Activated CD4-positive, alpha-beta T cell treated with anti-CD3 and anti-CD28 coated beads, Interleukin-2, amount 10 ng/mL, durations not matched to agents 24 days and 14 days (primary cell): ENCODE results near the gene BMP10. TPM values are rescaled to one million over a fixed set of nuclear protein-coding genes. Genes with fewer than 3 reads are reported as not detected.

Experiments used
- DNase-seq: peaks from one replicate; pipeline ENCODE4 v3.0.0; 2022
- H3K27ac Mint-ChIP-seq: one replicate; pipeline ENCODE4 v1.8.0; 2022; ENCODE audit warnings: mild to moderate bottlenecking, mixed read lengths
- H3K27me3 Mint-ChIP-seq: one replicate; pipeline ENCODE4 v1.8.0; 2022; ENCODE audit warnings: mixed read lengths
- H3K36me3 Mint-ChIP-seq: one replicate; pipeline ENCODE4 v1.8.0; 2022; ENCODE audit warnings: low read depth, mild to moderate bottlenecking, mixed read lengths
- H3K4me1 Mint-ChIP-seq: one replicate; pipeline ENCODE4 v1.8.0; 2021; ENCODE audit warnings: mixed read lengths
- H3K4me3 Mint-ChIP-seq: one replicate; pipeline ENCODE4 v1.8.0; 2022; ENCODE audit warnings: mild to moderate bottlenecking, moderate library complexity, mixed read lengths
- H3K9me3 Mint-ChIP-seq: one replicate; pipeline ENCODE4 v1.8.0; 2021; ENCODE audit warnings: mixed read lengths
- intact Hi-C: fragments of 100-400 bp; cut with micrococcal nuclease; formaldehyde crosslinking; loops from one replicate; pipeline ENCODE4 v1.15.1; 2023
- total RNA-seq: library from RNA; stranded (reverse); gene quantifications from 2 replicates; pipeline ENCODE4 v1.2.3, GENCODE V29; 2022

The BMP10 gene
- total RNA-seq, 1 donor from 2014 or later, result not detected

DNA sequence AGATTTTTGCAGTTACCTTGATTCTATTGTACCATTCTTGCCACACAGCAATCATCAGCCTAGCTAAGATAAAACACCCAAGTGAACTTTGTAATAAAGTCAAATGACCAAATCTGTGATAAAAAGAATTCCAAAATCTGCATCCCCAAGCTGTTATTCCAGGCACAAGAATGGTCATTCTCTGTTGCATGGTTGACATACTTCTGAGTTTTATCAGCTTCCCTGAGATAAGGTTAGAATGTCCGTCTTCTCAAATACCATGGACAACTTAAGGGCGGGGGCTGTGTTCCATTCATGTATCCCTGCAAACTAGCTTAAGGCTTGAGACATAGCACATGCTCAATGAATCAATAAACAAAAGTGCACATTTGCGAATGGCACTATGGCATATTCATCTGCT is 8.1 kb upstream of the BMP10 start:
- peaks cover 43% of the 10 kb centered on the region for H3K27me3 Mint-ChIP-seq
- intact Hi-C loops, result no loop called here
- no peak overlapping the region for H3K4me3 Mint-ChIP-seq
- no peaks in the 10 kb centered on the region for H3K36me3 Mint-ChIP-seq
- no peak overlapping the region for H3K27ac Mint-ChIP-seq
- no peaks in the 10 kb centered on the region for H3K9me3 Mint-ChIP-seq
- H3K4me1 Mint-ChIP-seq, result no peaks in the 10 kb centered on the region
- peak; percentile 12 for DNase-seq

DNA sequence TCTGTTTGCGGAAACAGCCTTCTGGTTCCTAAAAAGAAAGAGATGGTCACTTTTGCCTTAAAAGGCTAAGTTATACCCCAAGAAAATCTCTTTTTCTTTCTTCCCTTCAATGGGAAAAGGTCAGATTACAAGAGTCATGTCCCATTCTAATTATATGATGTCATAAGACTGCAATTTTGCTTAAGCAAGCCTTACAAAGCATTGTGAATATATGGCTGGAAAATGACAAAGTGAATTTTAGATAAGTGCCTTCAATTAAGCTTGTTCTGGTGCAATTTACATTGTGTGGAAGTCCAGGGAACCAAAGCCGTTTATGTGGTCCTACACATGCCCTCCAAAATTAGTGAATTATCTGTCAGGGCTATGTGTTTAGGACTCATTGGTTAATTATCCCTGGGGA is 7.6 kb upstream of the BMP10 start:
- H3K4me3 Mint-ChIP-seq, result no peak overlapping the region
- peaks cover 45% of the 10 kb centered on the region for H3K27me3 Mint-ChIP-seq
- no peaks in the 10 kb centered on the region for H3K4me1 Mint-ChIP-seq
- peak; percentile 20 for DNase-seq
- H3K27ac Mint-ChIP-seq, result no peak overlapping the region
- no peaks in the 10 kb centered on the region for H3K9me3 Mint-ChIP-seq
- H3K36me3 Mint-ChIP-seq, result no peaks in the 10 kb centered on the region
- intact Hi-C loops, result no loop called here

DNA sequence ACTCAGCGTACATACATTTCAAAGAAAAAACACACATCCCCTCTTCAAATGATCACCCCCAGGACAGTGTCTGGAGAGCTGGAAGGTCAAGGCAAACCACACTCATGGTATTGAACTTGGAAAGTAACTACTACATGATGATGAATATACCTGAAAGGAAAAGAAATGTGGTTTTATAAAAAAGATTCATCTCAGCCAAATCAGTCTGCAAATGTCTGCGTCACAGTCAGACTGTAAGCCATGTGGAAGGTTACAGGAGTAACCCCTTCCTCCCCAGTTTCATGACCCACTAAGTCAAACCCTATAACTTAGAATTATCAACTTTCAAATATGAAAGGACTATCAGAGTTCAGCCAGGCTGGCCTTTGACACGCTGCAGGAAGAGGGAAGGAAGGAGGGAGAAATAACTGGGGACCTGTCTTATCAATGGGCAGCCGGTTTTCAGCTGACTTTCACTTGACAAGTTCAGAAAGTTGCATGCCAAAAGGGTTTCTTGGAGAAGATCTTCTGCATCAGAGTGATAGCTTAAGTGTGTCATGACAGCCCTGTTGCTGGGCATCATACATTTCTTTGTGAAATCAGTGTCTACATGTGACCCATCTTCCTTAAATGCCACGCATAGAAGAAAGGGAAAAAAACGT is 7.0 kb upstream of the BMP10 start:
- intact Hi-C loops, result no loop called here
- Mint-ChIP-seq H3K27ac (no peak overlapping the region), H3K4me1 (no peaks in the 10 kb centered on the region), H3K4me3 (no peak overlapping the region), H3K27me3 (peaks cover 44% of the 10 kb centered on the region), H3K9me3 (no peaks in the 10 kb centered on the region), H3K36me3 (no peaks in the 10 kb centered on the region)
- no peak for DNase-seq

DNA sequence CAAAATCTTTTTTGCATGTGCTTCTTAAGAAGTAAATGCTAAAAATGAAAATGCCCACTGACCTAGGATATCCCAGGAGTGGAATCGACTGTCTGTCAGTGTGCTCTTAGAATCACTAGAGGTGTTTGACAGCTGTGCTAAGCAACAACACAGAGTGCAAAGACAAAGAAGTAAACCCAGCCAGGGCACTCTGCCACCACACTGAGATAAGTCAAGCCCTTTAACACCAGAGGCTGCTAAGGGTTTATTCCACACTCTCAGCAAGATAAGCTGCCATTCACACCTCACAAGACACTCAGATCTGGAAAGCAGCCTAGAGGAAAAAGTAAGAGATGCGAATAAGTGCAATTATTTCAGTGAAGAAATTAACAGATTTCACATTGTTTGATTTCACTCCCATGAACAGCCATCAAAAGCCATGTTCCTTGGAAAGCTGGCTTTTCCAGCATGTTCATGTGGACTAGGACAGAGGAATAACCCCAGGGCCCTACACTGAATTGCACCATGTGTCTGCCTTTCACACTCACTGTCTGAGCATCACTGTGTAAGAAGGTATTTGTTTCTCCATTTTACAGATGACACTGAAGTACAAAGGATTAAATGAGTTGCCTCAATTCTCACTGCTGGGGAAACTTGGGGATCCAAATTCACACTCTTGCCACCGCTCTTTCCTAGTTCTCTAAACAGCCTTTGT is 6.0 kb upstream of the BMP10 start:
- Mint-ChIP-seq H3K4me1 (no peaks in the 10 kb centered on the region), H3K9me3 (no peaks in the 10 kb centered on the region), H3K4me3 (no peak overlapping the region), H3K36me3 (no peaks in the 10 kb centered on the region), H3K27me3 (peaks cover 39% of the 10 kb centered on the region), H3K27ac (no peak overlapping the region)
- intact Hi-C loops, result no loop called here
- no peak for DNase-seq

DNA sequence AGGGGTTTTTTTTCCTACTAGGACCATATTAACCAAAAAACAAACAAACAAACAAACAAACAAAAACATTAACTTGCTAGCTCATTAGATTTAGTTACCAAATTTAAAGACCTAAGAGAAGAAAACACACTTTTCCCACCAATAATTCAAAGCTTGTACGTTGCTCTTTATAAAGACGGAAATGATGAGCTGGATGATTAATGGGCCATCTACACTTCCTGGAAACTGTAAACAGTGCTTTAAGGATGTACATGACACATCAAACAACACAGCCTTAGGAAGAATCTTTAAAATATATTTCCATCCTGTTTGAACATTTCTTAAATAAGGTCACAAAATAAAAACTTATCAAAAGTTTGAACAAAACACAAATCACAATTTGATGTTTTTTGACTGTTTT is 982 bp downstream of the BMP10 start:
- DNase-seq, result no peak
- Mint-ChIP-seq H3K4me1 (peaks cover 2% of the 10 kb centered on the region), H3K36me3 (no peaks in the 10 kb centered on the region), H3K27me3 (peaks cover 12% of the 10 kb centered on the region), H3K9me3 (no peaks in the 10 kb centered on the region), H3K4me3 (no peak overlapping the region), H3K27ac (no peak overlapping the region)
- intact Hi-C loops, result no loop called here

DNA sequence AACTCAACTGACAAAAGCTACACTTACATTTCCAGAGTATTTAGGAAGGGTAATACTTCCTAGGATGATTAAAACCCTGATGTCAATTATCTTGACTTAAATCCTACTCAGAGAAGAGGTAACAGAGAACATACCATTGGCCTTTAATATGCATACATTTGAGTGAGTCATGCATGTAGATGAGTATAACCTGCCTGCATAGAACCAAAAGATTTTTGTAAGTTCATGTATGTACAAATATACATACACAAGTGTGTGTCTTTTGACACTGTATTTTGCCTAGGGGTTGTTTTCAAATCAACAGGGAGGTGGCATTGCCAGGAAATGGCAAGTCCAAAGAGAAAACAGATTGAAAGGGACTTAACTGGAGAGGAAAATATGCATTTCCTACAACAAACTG is 6.1 kb downstream of the BMP10 start:
- H3K4me1 Mint-ChIP-seq, result peaks cover 3% of the 10 kb centered on the region

DNA sequence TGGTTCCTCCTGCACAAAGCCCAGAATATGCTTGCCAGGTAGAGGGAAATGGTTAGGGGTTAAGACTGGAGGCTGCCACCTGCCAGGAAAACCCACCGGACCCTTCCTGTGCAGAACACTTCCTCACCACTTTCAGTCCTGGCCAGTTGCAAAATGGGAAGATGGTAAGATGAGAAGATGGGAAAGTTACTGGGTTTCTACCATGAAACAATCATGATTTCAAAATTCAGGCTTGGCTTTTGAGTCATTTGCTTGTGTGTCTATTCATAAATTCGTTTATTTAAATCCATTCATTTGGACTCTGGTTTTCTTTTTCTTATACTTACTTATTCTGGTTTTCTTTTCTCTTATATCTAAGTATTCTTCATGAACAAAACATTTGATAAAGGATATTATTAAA is 7.2 kb downstream of the BMP10 start:
- intact Hi-C loops, result no loop called here
- no peak for DNase-seq
- Mint-ChIP-seq H3K4me3 (no peak overlapping the region), H3K36me3 (no peaks in the 10 kb centered on the region), H3K9me3 (no peaks in the 10 kb centered on the region), H3K27ac (no peak overlapping the region), H3K4me1 (peaks cover 2% of the 10 kb centered on the region), H3K27me3 (peaks cover 11% of the 10 kb centered on the region)

More for the DNA sequence above, 6.1 kb downstream of the BMP10 start:
- intact Hi-C loops, result no loop called here
- Mint-ChIP-seq H3K36me3 (no peaks in the 10 kb centered on the region), H3K27me3 (peaks cover 14% of the 10 kb centered on the region), H3K4me3 (no peak overlapping the region), H3K27ac (no peak overlapping the region), H3K9me3 (no peaks in the 10 kb centered on the region)
- DNase-seq, result no peak

DNA sequence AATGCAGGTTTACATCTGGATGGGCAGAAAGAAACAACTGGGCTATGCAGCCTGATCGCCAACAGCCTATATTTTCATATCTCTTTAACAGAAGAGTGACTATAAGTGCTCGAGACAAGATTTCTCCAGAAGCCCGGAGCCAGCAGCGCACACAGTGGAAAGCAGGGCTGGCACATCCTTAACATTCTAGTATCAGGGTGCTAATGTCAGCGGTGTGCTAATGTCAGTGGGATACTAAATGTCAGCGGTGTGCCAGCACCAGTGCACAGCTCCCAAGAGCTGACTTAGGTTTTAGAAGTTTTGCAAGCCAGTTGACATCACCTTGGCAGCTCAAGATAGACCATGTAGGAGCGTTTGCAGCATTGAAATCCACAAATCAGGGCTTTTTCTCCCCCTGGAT is 8.3 kb downstream of the BMP10 start:
- peaks cover 4% of the 10 kb centered on the region for H3K4me1 Mint-ChIP-seq
- no peaks in the 10 kb centered on the region for H3K9me3 Mint-ChIP-seq
- no peak overlapping the region for H3K27ac Mint-ChIP-seq
- no peaks in the 10 kb centered on the region for H3K36me3 Mint-ChIP-seq
- no peak overlapping the region for H3K4me3 Mint-ChIP-seq
- DNase-seq, result no peak
- intact Hi-C loops, result no loop called here
- peaks cover 7% of the 10 kb centered on the region for H3K27me3 Mint-ChIP-seq

DNA sequence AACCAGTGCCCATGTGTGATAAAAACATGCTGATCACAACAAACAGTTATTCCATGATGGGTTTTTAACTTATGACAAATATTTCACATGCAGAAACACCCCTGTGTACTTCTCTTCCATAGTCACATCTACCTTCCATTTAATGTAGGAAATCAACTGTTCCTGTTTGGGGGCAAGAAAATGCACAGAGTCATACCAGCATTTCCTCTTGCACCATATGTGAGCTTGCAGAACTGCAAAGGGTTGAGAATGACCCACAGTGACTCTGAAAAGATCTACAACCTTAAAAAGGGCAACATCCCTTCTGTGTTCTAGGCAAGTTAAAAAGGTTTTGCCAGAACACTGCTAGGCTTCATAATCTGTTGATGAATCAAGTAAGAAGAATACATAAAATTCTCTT is 9.9 kb downstream of the BMP10 start:
- H3K36me3 Mint-ChIP-seq, result no peaks in the 10 kb centered on the region
- no peak for DNase-seq
- peaks cover 4% of the 10 kb centered on the region for H3K9me3 Mint-ChIP-seq
- intact Hi-C loops, result no loop called here
- no peak overlapping the region for H3K27ac Mint-ChIP-seq
- H3K4me1 Mint-ChIP-seq, result peaks cover 8% of the 10 kb centered on the region
- H3K27me3 Mint-ChIP-seq, result peaks cover 10% of the 10 kb centered on the region
- no peak overlapping the region for H3K4me3 Mint-ChIP-seq

DNA sequence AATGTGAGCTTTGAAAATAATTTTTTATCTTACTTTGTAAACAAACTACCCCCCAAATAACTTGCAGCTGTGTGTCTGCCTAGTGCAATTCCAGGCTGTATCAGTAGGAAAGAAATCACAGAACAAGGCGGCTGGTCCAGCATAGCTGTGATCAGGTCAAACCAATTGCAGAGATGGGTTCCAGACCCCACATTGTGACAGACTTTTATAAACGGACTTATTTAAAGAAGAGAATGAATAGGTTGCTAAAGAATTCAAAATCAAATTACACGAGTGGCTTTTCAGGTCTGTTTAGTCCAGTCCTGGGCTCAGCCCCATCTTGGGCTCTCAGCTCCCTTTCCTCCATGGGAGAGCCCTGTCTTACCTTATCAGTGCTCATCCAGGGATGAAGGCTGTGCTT is 11.1 kb downstream of the BMP10 start:
- H3K27me3 Mint-ChIP-seq, result peaks cover 10% of the 10 kb centered on the region
- no peaks in the 10 kb centered on the region for H3K36me3 Mint-ChIP-seq
- H3K4me1 Mint-ChIP-seq, result peaks cover 8% of the 10 kb centered on the region
- no peak overlapping the region for H3K4me3 Mint-ChIP-seq
- peaks cover 4% of the 10 kb centered on the region for H3K9me3 Mint-ChIP-seq
- DNase-seq, result no peak
- intact Hi-C loops, result no loop called here
- no peak overlapping the region for H3K27ac Mint-ChIP-seq

DNA sequence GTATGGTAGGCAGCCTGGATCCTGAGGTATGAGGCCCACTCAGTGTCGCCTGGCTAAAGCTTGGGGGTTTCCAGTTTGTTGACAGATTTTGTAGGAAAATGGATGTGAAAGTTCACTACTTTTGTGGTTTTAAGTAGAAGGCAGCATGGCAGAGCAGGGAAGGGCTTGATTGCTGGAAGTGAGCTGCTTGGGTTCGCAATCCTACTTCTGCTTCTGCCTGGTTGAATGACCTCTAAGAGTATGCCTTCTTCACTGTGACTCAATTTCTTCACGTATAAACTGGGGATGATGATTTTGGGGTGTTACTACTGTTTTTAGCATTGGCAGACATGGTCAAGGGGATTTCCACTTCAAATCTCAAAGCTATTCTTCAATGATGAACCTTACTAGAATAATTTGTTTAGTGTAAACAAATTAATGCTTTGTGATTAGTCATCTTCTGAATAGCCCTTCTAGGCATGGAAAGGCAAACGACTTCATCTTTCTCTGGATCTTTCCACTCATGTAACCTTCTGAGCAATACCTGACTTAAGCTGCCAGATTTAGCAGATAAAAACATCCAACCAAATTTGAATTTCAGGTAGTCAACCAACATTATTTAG is 13.2 kb downstream of the BMP10 start:
- no peak overlapping the region for H3K4me3 Mint-ChIP-seq
- intact Hi-C loops, result no loop called here
- DNase-seq, result no peak
- H3K27ac Mint-ChIP-seq, result no peak overlapping the region
- H3K36me3 Mint-ChIP-seq, result no peaks in the 10 kb centered on the region
- peaks cover 10% of the 10 kb centered on the region for H3K9me3 Mint-ChIP-seq
- H3K27me3 Mint-ChIP-seq, result peaks cover 9% of the 10 kb centered on the region
- peaks cover 8% of the 10 kb centered on the region for H3K4me1 Mint-ChIP-seq

DNA sequence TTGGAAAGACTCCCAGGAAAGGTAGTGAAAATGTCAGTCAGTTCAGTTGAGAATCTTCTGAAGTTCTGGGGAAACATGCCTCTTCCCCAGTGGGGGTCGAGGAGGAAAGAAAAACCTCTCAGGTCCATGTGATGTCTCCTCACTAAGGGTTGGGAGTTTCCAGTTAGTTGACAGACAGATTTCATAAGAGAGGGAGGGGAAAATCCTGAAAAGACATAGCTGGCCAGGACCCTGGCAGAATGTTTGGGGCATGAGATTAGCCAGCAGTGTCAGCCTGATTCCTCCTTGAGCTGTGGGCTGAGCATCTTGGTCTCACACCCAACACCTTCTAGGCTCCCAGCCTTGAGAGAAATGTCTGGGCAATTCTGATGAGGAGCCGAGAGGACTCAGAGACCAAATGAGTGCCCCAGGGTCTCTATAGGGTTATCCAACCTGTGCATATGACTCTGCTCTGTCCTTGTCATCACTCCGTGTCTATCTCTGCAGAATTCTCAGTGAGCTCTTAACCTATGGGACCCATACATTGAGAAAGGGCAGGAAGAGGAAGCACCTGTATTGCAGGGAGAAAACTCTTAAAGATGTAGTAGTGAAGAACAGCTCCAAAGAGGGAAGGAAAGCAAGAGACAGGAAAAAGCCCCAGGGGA is 13.9 kb downstream of the BMP10 start:
- peaks cover 8% of the 10 kb centered on the region for H3K4me1 Mint-ChIP-seq
- DNase-seq, result no peak
- H3K4me3 Mint-ChIP-seq, result no peak overlapping the region
- no peaks in the 10 kb centered on the region for H3K36me3 Mint-ChIP-seq
- H3K27me3 Mint-ChIP-seq, result peaks cover 9% of the 10 kb centered on the region
- peaks cover 10% of the 10 kb centered on the region for H3K9me3 Mint-ChIP-seq
- no peak overlapping the region for H3K27ac Mint-ChIP-seq
- intact Hi-C loops, result no loop called here

DNA sequence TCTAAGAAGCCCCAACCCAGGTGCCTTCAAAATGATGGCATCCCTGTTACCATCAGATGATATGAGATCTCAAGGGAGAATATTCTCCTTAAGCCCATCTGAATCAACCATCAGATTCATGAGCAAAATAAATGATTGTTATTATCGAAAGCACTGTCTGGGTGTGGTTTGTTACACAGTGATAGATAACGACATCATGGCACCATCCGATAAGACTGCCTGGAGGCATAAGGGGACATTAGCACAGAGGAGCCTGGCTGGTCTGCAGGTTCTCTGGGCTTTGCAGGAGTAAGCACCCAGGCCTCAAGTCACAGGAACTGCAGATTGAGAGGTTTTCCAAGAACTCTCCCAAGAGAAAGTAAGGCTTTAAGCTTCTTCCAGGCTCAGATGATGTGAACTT is 15.6 kb downstream of the BMP10 start:
- peaks cover 6% of the 10 kb centered on the region for H3K4me1 Mint-ChIP-seq
- no peak for DNase-seq
- H3K27me3 Mint-ChIP-seq, result peaks cover 15% of the 10 kb centered on the region
- H3K4me3 Mint-ChIP-seq, result no peak overlapping the region
- H3K36me3 Mint-ChIP-seq, result no peaks in the 10 kb centered on the region
- H3K9me3 Mint-ChIP-seq, result peaks cover 10% of the 10 kb centered on the region
- H3K27ac Mint-ChIP-seq, result no peak overlapping the region
- intact Hi-C loops, result no loop called here

DNA sequence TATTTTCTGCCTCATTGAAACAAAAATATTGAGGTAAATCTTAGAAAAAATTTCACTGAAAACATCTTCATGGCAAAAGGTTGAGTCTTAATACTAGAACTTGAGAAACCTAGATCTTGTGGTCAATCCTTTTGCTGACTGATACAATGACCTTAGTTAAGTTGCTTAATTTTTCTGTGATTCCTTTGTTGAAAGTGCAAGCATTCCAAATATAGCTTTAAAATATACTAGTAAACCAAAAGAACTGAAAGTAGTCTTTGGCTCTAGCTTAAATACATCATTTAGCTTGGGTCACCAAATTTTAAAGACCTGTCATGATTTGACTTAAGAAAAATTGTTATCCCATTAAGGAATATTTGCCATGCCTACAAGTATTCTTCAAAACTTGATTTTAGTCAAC is 16.7 kb downstream of the BMP10 start:
- Mint-ChIP-seq H3K27me3 (peaks cover 20% of the 10 kb centered on the region), H3K9me3 (peaks cover 10% of the 10 kb centered on the region), H3K4me3 (no peak overlapping the region), H3K27ac (no peak overlapping the region), H3K36me3 (no peaks in the 10 kb centered on the region), H3K4me1 (peaks cover 6% of the 10 kb centered on the region)
- intact Hi-C loops, result no loop called here
- DNase-seq, result no peak
